Measurements from ENCODE around the gene KDM3B.
"Not testable (repeated sequence)": the region's sequence is repeated elsewhere in the genome, so short reads cannot be mapped to it uniquely, and the experiment has no call there.

The KDM3B gene

GRCh38 chr5:138468966-138469539, 116.6 kb downstream of the KDM3B start:
- no peak for TF ChIP-seq MYC (IDR thresholded peaks at IDR 0.05; ENCODE audit: low read depth, low read length)
- no peak for TF ChIP-seq POLR2A (IDR thresholded peaks at IDR 0.05; ENCODE audit: extremely low read depth, insufficient read length)
- H3K4me3 ChIP-seq (ENCODE audit: low read depth, low read length): no peak overlapping the region
- DNase-seq (ENCODE audit: low read depth): no peak

GRCh38 chr5:138469540-138470321, 117.2 kb downstream of the KDM3B start:
- TF ChIP-seq MYC (IDR thresholded peaks at IDR 0.05; ENCODE audit: low read depth, low read length): no peak
- TF ChIP-seq POLR2A (IDR thresholded peaks at IDR 0.05; ENCODE audit: extremely low read depth, insufficient read length): peak; percentile 38
- no peak for DNase-seq (ENCODE audit: low read depth)
- no peak overlapping the region for H3K4me3 ChIP-seq (ENCODE audit: low read depth, low read length)

- no peak for TF ChIP-seq CTCF (IDR thresholded peaks at IDR 0.05; ENCODE audit: low read depth, low read length)
- no peak for TF ChIP-seq POLR2A (IDR thresholded peaks at IDR 0.05; ENCODE audit: extremely low read depth, insufficient read length)
- TF ChIP-seq, protein P1, sequence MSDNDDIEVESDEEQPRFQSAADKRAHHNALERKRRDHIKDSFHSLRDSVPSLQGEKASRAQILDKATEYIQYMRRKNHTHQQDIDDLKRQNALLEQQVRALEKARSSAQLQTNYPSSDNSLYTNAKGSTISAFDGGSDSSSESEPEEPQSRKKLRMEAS (IDR thresholded peaks at IDR 0.05; ENCODE audit: low read depth, low read length): no peak
- TF ChIP-seq MYC (IDR thresholded peaks at IDR 0.05; ENCODE audit: low read depth, low read length): no peak
- no peak overlapping the region for H3K4me3 ChIP-seq (ENCODE audit: low read depth, low read length)
- no peak for DNase-seq (ENCODE audit: low read depth)
These were observed 118.0 kb downstream of the KDM3B start for GRCh38 chr5:138470322-138471051.

GRCh38 chr5:138471052-138471361, 118.5 kb downstream of the KDM3B start:
- DNase-seq (ENCODE audit: low read depth): no peak
- H3K4me3 ChIP-seq (ENCODE audit: low read depth, low read length): no peak overlapping the region
- TF ChIP-seq, protein P1 (IDR thresholded peaks at IDR 0.05; ENCODE audit: low read depth, low read length): no peak
- TF ChIP-seq MYC (IDR thresholded peaks at IDR 0.05; ENCODE audit: low read depth, low read length): no peak
- no peak for TF ChIP-seq CTCF (IDR thresholded peaks at IDR 0.05; ENCODE audit: low read depth, low read length)
- no peak for TF ChIP-seq POLR2A (IDR thresholded peaks at IDR 0.05; ENCODE audit: extremely low read depth, insufficient read length)

DNA sequence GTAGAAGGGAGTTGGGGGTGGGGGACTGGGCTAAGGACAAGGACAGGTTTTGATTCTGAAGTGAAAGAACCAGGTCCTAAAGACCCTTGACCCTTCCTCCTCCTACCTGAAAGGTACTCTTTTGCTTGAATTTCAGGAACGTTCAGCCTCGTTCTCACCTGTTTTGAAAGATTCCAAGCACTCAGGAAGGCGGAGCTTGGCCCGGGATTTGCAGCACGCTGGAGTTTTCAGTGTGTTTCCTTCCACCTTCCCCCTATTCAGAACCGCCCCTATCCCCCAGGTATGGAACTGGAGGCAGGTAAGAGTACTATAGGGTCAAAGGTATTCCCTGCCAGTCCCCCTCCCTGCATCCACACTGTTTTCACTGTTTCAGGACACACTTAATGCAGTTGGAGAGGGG, 119.9 kb downstream of the KDM3B start:
- DNase-seq (ENCODE audit: low read depth): no peak
- no peak overlapping the region for H3K4me3 ChIP-seq (ENCODE audit: low read depth, low read length)
- no peak for TF ChIP-seq POLR2A (IDR thresholded peaks at IDR 0.05; ENCODE audit: extremely low read depth, insufficient read length)
- no peak for TF ChIP-seq MYC (IDR thresholded peaks at IDR 0.05; ENCODE audit: low read depth, low read length)
- TF ChIP-seq, protein P1 (IDR thresholded peaks at IDR 0.05; ENCODE audit: low read depth, low read length): no peak
- TF ChIP-seq CTCF (IDR thresholded peaks at IDR 0.05; ENCODE audit: low read depth, low read length): no peak

DNA sequence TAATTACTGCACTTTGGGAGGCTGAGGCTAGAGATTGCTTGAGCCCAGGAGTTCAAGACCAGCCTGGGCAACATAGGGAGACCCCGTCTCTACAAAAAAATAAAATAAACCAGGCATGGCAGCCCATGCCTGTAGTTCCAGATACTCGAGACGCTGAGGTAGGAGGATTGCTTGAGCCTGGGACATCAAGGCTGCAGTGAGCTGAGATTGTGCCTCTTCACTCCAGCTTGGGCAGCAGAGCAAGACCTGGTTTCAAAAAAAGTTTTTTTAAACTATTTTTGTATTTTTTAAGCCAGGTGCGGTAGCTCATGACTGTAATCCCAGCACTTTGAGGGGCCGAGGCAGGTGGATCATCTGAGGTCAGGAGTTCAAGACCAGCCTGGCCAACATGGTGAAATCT, 120.7 kb downstream of the KDM3B start:
- not testable (repeated sequence) for DNase-seq (ENCODE audit: low read depth); H3K4me3 ChIP-seq (ENCODE audit: low read depth, low read length)

- TF ChIP-seq MYC (IDR thresholded peaks at IDR 0.05; ENCODE audit: low read depth, low read length) (no peak), POLR2A (IDR thresholded peaks at IDR 0.05; ENCODE audit: extremely low read depth, insufficient read length) (no peak), CTCF (IDR thresholded peaks at IDR 0.05; ENCODE audit: low read depth, low read length) (no peak)
- TF ChIP-seq, protein P1 (IDR thresholded peaks at IDR 0.05; ENCODE audit: low read depth, low read length): no peak
These were observed 124.4 kb downstream of the KDM3B start for GRCh38 chr5:138476918-138477317.

More at GRCh38 chr5:138476918-138477317, 124.4 kb downstream of the KDM3B start:
- no peak for DNase-seq (ENCODE audit: low read depth)
- H3K4me3 ChIP-seq (ENCODE audit: low read depth, low read length): no peak overlapping the region

All from NB4 (cell line).